ENCODE results near the gene TMEM114. TPM values are rescaled to one million over a fixed set of nuclear protein-coding genes. Genes with fewer than 3 reads are reported as not detected.

Gene TMEM114
- total and polyA plus RNA-seq, 3 experiments from 2014 or later: not detected

GRCh38 chr16:8522757-8523156 lies 67.6 kb downstream of the TMEM114 start:
- H3K4me3 ChIP-seq (ENCODE audit: low read length): no peak overlapping the region
- peaks cover 3 to 18% of the 10 kb centered on the region in 2 donors for H3K27me3 Mint-ChIP-seq
- H3K36me3 ChIP-seq (ENCODE audit: insufficient read depth, low read length): no peaks in the 10 kb centered on the region
- no peak for DNase-seq
- no peaks in the 10 kb centered on the region for H3K36me3 Mint-ChIP-seq
- no peak overlapping the region for H3K4me3 Mint-ChIP-seq
- no peak overlapping the region for H3K27ac Mint-ChIP-seq
- POLR2A ChIA-PET: no interaction called here
- H3K27ac ChIP-seq (ENCODE audit: low read depth, low read length): no peak overlapping the region
- H3K4me1 Mint-ChIP-seq: no peaks in the 10 kb centered on the region
- H3K4me1 ChIP-seq (ENCODE audit: insufficient read depth, low read length): no peaks in the 10 kb centered on the region
- CTCF ChIA-PET: no interaction called here
- no peaks in the 10 kb centered on the region for H3K9me3 ChIP-seq (ENCODE audit: low read length)
- no peaks in the 10 kb centered on the region for H3K27me3 ChIP-seq (ENCODE audit: insufficient read depth, low read length, poor library complexity, severe bottlenecking)
- H3K9me3 Mint-ChIP-seq: no peaks in the 10 kb centered on the region

- peaks cover 3 to 9% of the 10 kb centered on the region in 2 donors for H3K27me3 Mint-ChIP-seq
- Histone ChIP-seq H3K36me3 (ENCODE audit: insufficient read depth, low read length) (no peaks in the 10 kb centered on the region), H3K27ac (ENCODE audit: low read depth, low read length) (no peak overlapping the region), H3K27me3 (ENCODE audit: insufficient read depth, low read length, poor library complexity, severe bottlenecking) (no peaks in the 10 kb centered on the region), H3K4me1 (ENCODE audit: insufficient read depth, low read length) (no peaks in the 10 kb centered on the region), H3K4me3 (ENCODE audit: low read length) (no peak overlapping the region), H3K9me3 (ENCODE audit: low read length) (no peaks in the 10 kb centered on the region)
- H3K27ac Mint-ChIP-seq: no peak overlapping the region
- no peak overlapping the region for H3K4me3 Mint-ChIP-seq
- DNase-seq: no peak
- no peaks in the 10 kb centered on the region for H3K36me3 Mint-ChIP-seq
- peaks cover 0 to 2% (median 0%) of the 10 kb centered on the region in 5 donors for H3K9me3 Mint-ChIP-seq
- ChIA-PET POLR2A (no interaction called here), CTCF (no interaction called here)
- no peaks in the 10 kb centered on the region for H3K4me1 Mint-ChIP-seq
These were observed 70.7 kb downstream of the TMEM114 start for GRCh38 chr16:8519643-8520042.

Other genes with a start within 250 kb of the TMEM114 start
- 10 to 100 TPM; 21.3 to 24.1 TPM for gene METTL22, start 31.2 kb upstream of the TMEM114 start, total RNA-seq
- gene METTL22, start 31.2 kb upstream of the TMEM114 start, polyA plus RNA-seq: 10.8 TPM
- 10 to 100 TPM in 1 of 2 experiments, 1 to 10 TPM in 1; 9.8 to 10.1 TPM for gene ABAT, start 84.1 kb upstream of the TMEM114 start, total RNA-seq
- 3.0 TPM for gene ABAT, start 84.1 kb upstream of the TMEM114 start, polyA plus RNA-seq
- gene TMEM186, start 207.1 kb upstream of the TMEM114 start, total RNA-seq: 10 to 100 TPM; 15.6 to 16.4 TPM
- gene TMEM186, start 207.1 kb upstream of the TMEM114 start, polyA plus RNA-seq: 11.8 TPM
- gene PMM2, start 207.3 kb upstream of the TMEM114 start, total RNA-seq: 10 to 100 TPM; 58.9 to 63.3 TPM
- gene PMM2, start 207.3 kb upstream of the TMEM114 start, polyA plus RNA-seq: 31.2 TPM